ENCODE measurements around the gene USP13.

DNA sequence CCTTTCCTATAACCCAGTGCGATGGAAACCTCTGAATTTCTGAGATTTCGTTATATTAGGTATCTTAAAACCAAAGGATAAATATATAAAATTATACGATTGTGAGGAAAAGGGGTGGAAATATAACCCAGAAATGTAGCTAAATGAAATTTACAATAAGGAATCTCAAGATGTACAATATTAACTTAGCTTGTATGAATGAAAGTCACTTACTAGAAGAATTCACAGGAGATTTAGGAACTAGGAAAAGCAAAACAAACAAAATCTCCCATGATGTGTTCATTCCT, 159.2 kb downstream of the USP13 start:
- TF ChIP-seq CTCF (IDR thresholded peaks at IDR 0.05; ENCODE audit: extremely low read depth in 1 of 2, insufficient read depth in 1 of 2, low read depth in 1 of 2, low read length in 2 of 2) (no peak), FOS (IDR thresholded peaks at IDR 0.05; ENCODE audit: borderline replicate concordance, insufficient read depth, low read length) (no peak), GATA2 (IDR thresholded peaks at IDR 0.05; ENCODE audit: insufficient read depth, insufficient read length, low read depth, low read length) (no peak), MYC (IDR thresholded peaks at IDR 0.05; ENCODE audit: low read depth, low read length) (no peak)

All from endothelial cell of umbilical vein (primary cell).